Erythroblast (primary cell): ENCODE measurements around the gene USHBP1.

Experiments used
- GATA1 ChIP-seq: IDR thresholded peaks from 2 replicates; pipeline ENCODE4 v1.6.1; 2011; ENCODE audit warnings: low read depth, mild to moderate bottlenecking, control low read depth, low read length, moderate library complexity
- POLR2A ChIP-seq: IDR thresholded peaks from 2 replicates; pipeline ENCODE4 v1.6.1; 2011; ENCODE audit warnings: mild to moderate bottlenecking, low read length

GRCh38 chr19:17266589-17266974 lies 2.0 kb upstream of the USHBP1 start:
- TF ChIP-seq POLR2A (no peak), GATA1 (no peak)
